WTC11 (cell line): ENCODE results near the gene PLA2G1B. TPM values are rescaled to one million over a fixed set of nuclear protein-coding genes. Genes with fewer than 3 reads are reported as not detected.

Experiments
- ATAC-seq: fragments of 200-7000 bp; cut with Tn5 transposase; 2 replicates; pipeline ENCODE4 v1.10.0; 2021; ENCODE audit warnings: mild to moderate bottlenecking, moderate library complexity
- CTCF ChIA-PET: fragments of 300-600 bp; sonication (Branson Sonifier 250); formaldehyde crosslinking; loops from one replicate; lab custom pipeline; 2021; ENCODE audit warnings: antibody characterized with exemption; lab: Charles Lee
- POLR2A ChIA-PET: fragments of 350-600 bp; sonication (Branson Sonifier 250); formaldehyde crosslinking; loops from one replicate; lab custom pipeline; 2021; ENCODE audit warnings: antibody characterized with exemption; lab: Charles Lee
- DNase-seq: peaks from one replicate; pipeline ENCODE4 v3.0.0; 2021; ENCODE audit warnings: low spot score
- H3K27ac Mint-ChIP-seq: 2 replicates; pipeline ENCODE4 v1.8.0; 2021; ENCODE audit warnings: mixed read lengths
- H3K27me3 Mint-ChIP-seq: 2 replicates; pipeline ENCODE4 v1.8.0; 2021; ENCODE audit warnings: low read depth, mild to moderate bottlenecking, moderate library complexity, mixed read lengths
- H3K36me3 Mint-ChIP-seq: 2 replicates; pipeline ENCODE4 v1.8.0; 2021; ENCODE audit warnings: mixed read lengths
- H3K4me1 Mint-ChIP-seq: 2 replicates; pipeline ENCODE4 v1.8.0; 2022; ENCODE audit warnings: mixed read lengths
- H3K4me3 Mint-ChIP-seq: 2 replicates; pipeline ENCODE4 v1.8.0; 2021; ENCODE audit warnings: mild to moderate bottlenecking, moderate library complexity, mixed read lengths
- H3K9me3 Mint-ChIP-seq: 2 replicates; pipeline ENCODE4 v1.8.0; 2021; ENCODE audit warnings: mixed read lengths
- AR ChIP-seq: fragments of 250-450 bp; sonication (Bioruptor Pico); IDR thresholded peaks from 2 replicates; pipeline ENCODE4 v1.9.0; 2021; ENCODE audit warnings: mild to moderate bottlenecking
- ATF1 ChIP-seq: sonication (generic); formaldehyde crosslinking; IDR thresholded peaks from 2 replicates; pipeline ENCODE4 v1.8.1; 2023; ENCODE audit warnings: mild to moderate bottlenecking, moderate library complexity, missing genetic modification reagents
- CBFB ChIP-seq: sonication (generic); formaldehyde crosslinking; IDR thresholded peaks from 2 replicates; pipeline ENCODE4 v1.8.1; 2022; ENCODE audit warnings: mild to moderate bottlenecking, low read depth, missing genetic modification reagents
- CTCF ChIP-seq: fragments of 200-600 bp; IDR thresholded peaks from 2 replicates; pipeline ENCODE4 v1.8.0; 2022; ENCODE audit warnings: antibody characterized with exemption
- E2F5 ChIP-seq: sonication (generic); formaldehyde crosslinking; IDR thresholded peaks from 2 replicates; pipeline ENCODE4 v1.8.1; 2022; ENCODE audit warnings: mild to moderate bottlenecking, moderate library complexity, missing genetic modification reagents
- ELF4 ChIP-seq: sonication (generic); formaldehyde crosslinking; IDR thresholded peaks from 2 replicates; pipeline ENCODE4 v1.8.1; 2022; ENCODE audit warnings: low read depth, mild to moderate bottlenecking, moderate library complexity, missing genetic modification reagents
- ESRRA ChIP-seq: sonication (generic); formaldehyde crosslinking; IDR thresholded peaks from 2 replicates; pipeline ENCODE4 v1.8.1; 2022; ENCODE audit warnings: mild to moderate bottlenecking, missing genetic modification reagents, borderline replicate concordance
- ETV6 ChIP-seq: sonication (generic); formaldehyde crosslinking; IDR thresholded peaks from 2 replicates; pipeline ENCODE4 v1.8.1; 2022; ENCODE audit warnings: mild to moderate bottlenecking, missing genetic modification reagents
- FOXK1 ChIP-seq: sonication (generic); formaldehyde crosslinking; IDR thresholded peaks from 2 replicates; pipeline ENCODE4 v1.8.0; 2022; ENCODE audit warnings: mild to moderate bottlenecking, moderate library complexity, missing genetic modification reagents
- FOXP4 ChIP-seq: sonication (generic); formaldehyde crosslinking; IDR thresholded peaks from 2 replicates; pipeline ENCODE4 v1.8.0; 2022; ENCODE audit warnings: mild to moderate bottlenecking, missing genetic modification reagents
- GRHL2 ChIP-seq: fragments of 250-450 bp; sonication (Bioruptor Pico); IDR thresholded peaks from 2 replicates; pipeline ENCODE4 v1.8.0; 2022; ENCODE audit warnings: mild to moderate bottlenecking, moderate library complexity; ENCODE audit not compliant: insufficient replicate concordance, severe bottlenecking
- GTF2I ChIP-seq: fragments of 250-450 bp; sonication (Bioruptor Pico); conservative IDR thresholded peaks from 2 replicates; pipeline ENCODE4 v1.4.0; 2021; ENCODE audit warnings: mild to moderate bottlenecking
- MLX ChIP-seq: sonication (generic); formaldehyde crosslinking; IDR thresholded peaks from 2 replicates; pipeline ENCODE4 v1.8.1; 2023; ENCODE audit warnings: mild to moderate bottlenecking, missing genetic modification reagents, moderate library complexity
- MXD4 ChIP-seq: fragments of 250-450 bp; sonication (Bioruptor Pico); IDR thresholded peaks from 2 replicates; pipeline ENCODE4 v1.8.0; 2021; ENCODE audit warnings: mild to moderate bottlenecking, moderate library complexity, borderline replicate concordance
- MYBL2 ChIP-seq: sonication (generic); formaldehyde crosslinking; IDR thresholded peaks from 2 replicates; pipeline ENCODE4 v1.8.1; 2023; ENCODE audit warnings: mild to moderate bottlenecking, moderate library complexity, missing genetic modification reagents
- NFE2L1 ChIP-seq: sonication (generic); formaldehyde crosslinking; IDR thresholded peaks from 2 replicates; pipeline ENCODE4 v1.8.1; 2023; ENCODE audit warnings: missing genetic modification reagents
- NR1H2 ChIP-seq: sonication (generic); formaldehyde crosslinking; IDR thresholded peaks from 2 replicates; pipeline ENCODE4 v1.9.0; 2021; ENCODE audit warnings: mild to moderate bottlenecking, moderate library complexity, missing genetic modification reagents
- NR3C1 ChIP-seq: sonication (generic); formaldehyde crosslinking; conservative IDR thresholded peaks from 2 replicates; pipeline ENCODE4 v1.8.1; 2023; ENCODE audit warnings: low read depth, mild to moderate bottlenecking, missing genetic modification reagents
- PRRX2 ChIP-seq: fragments of 250-450 bp; sonication (Bioruptor Pico); IDR thresholded peaks from 2 replicates; pipeline ENCODE4 v1.8.0; 2021; ENCODE audit warnings: mild to moderate bottlenecking
- TEAD4 ChIP-seq: sonication (generic); formaldehyde crosslinking; IDR thresholded peaks from 2 replicates; pipeline ENCODE4 v1.8.0; 2022; ENCODE audit warnings: mild to moderate bottlenecking, missing genetic modification reagents
- ZNF425 ChIP-seq: fragments of 250-450 bp; sonication (Bioruptor Pico); conservative IDR thresholded peaks from 2 replicates; pipeline ENCODE4 v1.9.0; 2021; ENCODE audit warnings: mild to moderate bottlenecking
- total RNA-seq: library from RNA; stranded (reverse); gene quantifications from 3 replicates; pipeline ENCODE4 v1.2.3, GENCODE V29; 2021
- TF ChIP-seq, protein P1 (sequence below): sonication (generic); formaldehyde crosslinking; IDR thresholded peaks from 2 replicates; pipeline ENCODE4 v1.8.1; 2023; ENCODE audit warnings: mild to moderate bottlenecking, missing genetic modification reagents
- TF ChIP-seq, protein P2 (sequence below): sonication (generic); formaldehyde crosslinking; IDR thresholded peaks from 2 replicates; pipeline ENCODE4 v1.8.0; 2022; ENCODE audit warnings: mild to moderate bottlenecking, missing genetic modification reagents

PLA2G1B gene
- total RNA-seq, 1 experiment from 2014 or later = 1.8 TPM

GRCh38 chr12:120301962-120302815 is 25.4 kb downstream of the PLA2G1B start, which contains the start of gene SIRT4:
Gene SIRT4 (plus strand): TSS chr12:120302321. CDS start chr12:120303562, 1,241 bp downstream.
- no peaks in the 10 kb centered on the region for H3K36me3 Mint-ChIP-seq
- ATAC-seq (peak; percentile 95), DNase-seq (peak; percentile 89)
- peak within 1 kb of the TSS; percentile 95 for H3K4me3 Mint-ChIP-seq
- H3K27ac Mint-ChIP-seq = peak within 1 kb of the TSS; percentile 91
- ChIA-PET POLR2A (interaction anchor here (0.6 to 2.4 kb wide), 9 partner anchors 9 to 101 kb away, joined by 3 to 21 read pairs (median 4); partner anchors contain the start of genes PXN, RNU4-1, RNU4-2 and RPLP0), CTCF (interaction anchor here (0.6 to 4.5 kb wide), 51 partner anchors 8 to 299 kb away, joined by 3 to 125 read pairs (median 5); partner anchors contain the start of genes COX6A1, DYNLL1, PLA2G1B and POP5)
- H3K4me1 Mint-ChIP-seq = peaks cover 6% of the 10 kb centered on the region; the same call in 1 of the 2 replicates
- no peaks in the 10 kb centered on the region for H3K9me3 Mint-ChIP-seq
- H3K27me3 Mint-ChIP-seq = peaks cover 3% of the 10 kb centered on the region; the same call in 1 of the 2 replicates
- TF ChIP-seq GRHL2 (CRISPR knock-in tag) = no peak
- no peak for TF ChIP-seq PRRX2 (CRISPR knock-in tag)
- no peak for TF ChIP-seq AR (CRISPR knock-in tag)
- peak; percentile 52; the same call in 1 of the 2 replicates for TF ChIP-seq CTCF
- TF ChIP-seq, protein P1, sequence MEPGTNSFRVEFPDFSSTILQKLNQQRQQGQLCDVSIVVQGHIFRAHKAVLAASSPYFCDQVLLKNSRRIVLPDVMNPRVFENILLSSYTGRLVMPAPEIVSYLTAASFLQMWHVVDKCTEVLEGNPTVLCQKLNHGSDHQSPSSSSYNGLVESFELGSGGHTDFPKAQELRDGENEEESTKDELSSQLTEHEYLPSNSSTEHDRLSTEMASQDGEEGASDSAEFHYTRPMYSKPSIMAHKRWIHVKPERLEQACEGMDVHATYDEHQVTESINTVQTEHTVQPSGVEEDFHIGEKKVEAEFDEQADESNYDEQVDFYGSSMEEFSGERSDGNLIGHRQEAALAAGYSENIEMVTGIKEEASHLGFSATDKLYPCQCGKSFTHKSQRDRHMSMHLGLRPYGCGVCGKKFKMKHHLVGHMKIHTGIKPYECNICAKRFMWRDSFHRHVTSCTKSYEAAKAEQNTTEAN = no peak
- 0 out of 2 replicates have a peak, but pooled peaks have one; percentile 34 for TF ChIP-seq FOXP4 (CRISPR knock-in tag)
- TF ChIP-seq MLX = no peak
- TF ChIP-seq CBFB (CRISPR knock-in tag) = no peak
- TF ChIP-seq NR1H2 (CRISPR knock-in tag) = no peak
- TF ChIP-seq MXD4 = no peak
- no peak for TF ChIP-seq NR3C1 (CRISPR knock-in tag)
- TF ChIP-seq ELF4 (CRISPR knock-in tag) = no peak
- TF ChIP-seq, protein P2, sequence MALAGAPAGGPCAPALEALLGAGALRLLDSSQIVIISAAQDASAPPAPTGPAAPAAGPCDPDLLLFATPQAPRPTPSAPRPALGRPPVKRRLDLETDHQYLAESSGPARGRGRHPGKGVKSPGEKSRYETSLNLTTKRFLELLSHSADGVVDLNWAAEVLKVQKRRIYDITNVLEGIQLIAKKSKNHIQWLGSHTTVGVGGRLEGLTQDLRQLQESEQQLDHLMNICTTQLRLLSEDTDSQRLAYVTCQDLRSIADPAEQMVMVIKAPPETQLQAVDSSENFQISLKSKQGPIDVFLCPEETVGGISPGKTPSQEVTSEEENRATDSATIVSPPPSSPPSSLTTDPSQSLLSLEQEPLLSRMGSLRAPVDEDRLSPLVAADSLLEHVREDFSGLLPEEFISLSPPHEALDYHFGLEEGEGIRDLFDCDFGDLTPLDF = no peak
- 0 out of 2 replicates have a peak, but pooled peaks have one; percentile 19 for TF ChIP-seq ETV6 (CRISPR knock-in tag)
- TF ChIP-seq NFE2L1 = no peak
- no peak for TF ChIP-seq MYBL2 (CRISPR knock-in tag)
- TF ChIP-seq ZNF425 (CRISPR knock-in tag) = no peak
- 0 out of 2 replicates have a peak, but pooled peaks have one; percentile 37 for TF ChIP-seq FOXK1 (CRISPR knock-in tag)
- no peak for TF ChIP-seq ESRRA
- no peak for TF ChIP-seq ATF1
- no peak for TF ChIP-seq GTF2I (CRISPR knock-in tag)
- no peak for TF ChIP-seq E2F5 (CRISPR knock-in tag)
- no peak for TF ChIP-seq TEAD4 (CRISPR knock-in tag)
